Measurements from ENCODE around the gene USP31.

DNA sequence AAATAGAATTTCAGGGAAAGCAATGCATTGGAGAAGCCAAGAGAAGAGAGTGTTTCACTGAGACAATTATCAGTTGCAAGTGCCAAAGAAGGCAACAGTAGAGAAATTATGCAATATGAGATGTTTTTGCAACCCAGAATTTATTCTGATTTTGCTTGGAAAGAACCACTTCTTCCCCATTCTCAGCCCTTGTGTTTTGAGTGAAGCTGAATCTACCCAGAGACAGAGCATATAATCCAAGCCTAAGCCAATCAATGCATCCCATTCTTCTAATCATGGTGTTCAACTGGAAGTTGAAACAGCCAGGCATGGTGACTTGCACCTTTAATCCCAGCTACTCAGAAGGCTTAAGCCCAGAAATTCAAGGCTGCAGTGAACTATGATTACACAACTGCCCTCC lies 26.4 kb upstream of the USP31 start:
- TF ChIP-seq GATA2 (IDR thresholded peaks at IDR 0.05; ENCODE audit: low read depth, low read length) (no peak), GATA3 (IDR thresholded peaks at IDR 0.05; ENCODE audit: low read depth, low read length) (no peak)

All from SH-SY5Y (cell line).